GM12865 (cell line): ENCODE results near the gene RPUSD1.

Source experiments
- DNase-seq: peaks from one replicate; pipeline ENCODE4 v3.0.0; 2010; ENCODE audit warnings: low read depth
- H3K4me3 ChIP-seq: 2 replicates; pipeline ENCODE4 v1.5.1; 2011; ENCODE audit warnings: mild to moderate bottlenecking, low read depth, low read length, control low read depth
- TF ChIP-seq, protein P1 (sequence below): IDR thresholded peaks from 2 replicates; pipeline ENCODE4 v1.5.1; 2011; ENCODE audit warnings: low read length, control low read depth, low read depth, inconsistent platforms; ENCODE audit not compliant: insufficient read depth; ENCODE audit errors: missing control alignments

The RPUSD1 gene

DNA sequence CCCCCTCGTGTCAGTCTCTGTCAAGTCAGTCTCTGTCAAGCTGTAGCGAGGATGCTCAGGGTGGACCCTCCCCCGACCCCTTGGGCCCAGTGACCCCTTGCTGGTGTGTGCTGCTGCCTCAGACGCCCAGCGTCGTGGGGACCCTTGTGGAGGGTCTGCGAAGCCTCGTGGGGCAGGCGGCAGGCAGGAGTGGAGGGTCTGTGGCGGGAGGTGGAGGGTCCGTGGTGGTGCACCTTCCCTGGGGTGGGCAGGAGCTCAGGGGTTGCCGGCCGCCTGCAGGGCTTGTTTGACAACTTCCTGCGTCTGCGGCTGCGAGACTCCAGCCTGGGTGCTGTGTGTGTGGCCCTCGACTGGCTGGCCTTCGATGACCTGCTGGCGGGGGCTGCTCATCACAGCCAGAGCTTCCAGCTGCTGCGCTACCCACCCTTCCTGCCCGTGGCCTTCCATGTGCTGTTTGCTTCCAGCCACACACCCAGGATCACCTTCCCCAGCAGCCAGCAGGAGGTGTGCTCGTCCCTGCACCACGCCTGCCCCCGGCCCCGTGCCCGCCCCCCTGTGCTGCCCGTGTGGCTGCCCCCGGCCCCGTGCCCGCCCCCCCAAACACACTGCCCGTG lies 6.8 kb upstream of the RPUSD1 start:
- no peak for DNase-seq
- TF ChIP-seq, protein P1, sequence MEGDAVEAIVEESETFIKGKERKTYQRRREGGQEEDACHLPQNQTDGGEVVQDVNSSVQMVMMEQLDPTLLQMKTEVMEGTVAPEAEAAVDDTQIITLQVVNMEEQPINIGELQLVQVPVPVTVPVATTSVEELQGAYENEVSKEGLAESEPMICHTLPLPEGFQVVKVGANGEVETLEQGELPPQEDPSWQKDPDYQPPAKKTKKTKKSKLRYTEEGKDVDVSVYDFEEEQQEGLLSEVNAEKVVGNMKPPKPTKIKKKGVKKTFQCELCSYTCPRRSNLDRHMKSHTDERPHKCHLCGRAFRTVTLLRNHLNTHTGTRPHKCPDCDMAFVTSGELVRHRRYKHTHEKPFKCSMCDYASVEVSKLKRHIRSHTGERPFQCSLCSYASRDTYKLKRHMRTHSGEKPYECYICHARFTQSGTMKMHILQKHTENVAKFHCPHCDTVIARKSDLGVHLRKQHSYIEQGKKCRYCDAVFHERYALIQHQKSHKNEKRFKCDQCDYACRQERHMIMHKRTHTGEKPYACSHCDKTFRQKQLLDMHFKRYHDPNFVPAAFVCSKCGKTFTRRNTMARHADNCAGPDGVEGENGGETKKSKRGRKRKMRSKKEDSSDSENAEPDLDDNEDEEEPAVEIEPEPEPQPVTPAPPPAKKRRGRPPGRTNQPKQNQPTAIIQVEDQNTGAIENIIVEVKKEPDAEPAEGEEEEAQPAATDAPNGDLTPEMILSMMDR = no peak
- H3K4me3 ChIP-seq = no peak overlapping the region

DNA sequence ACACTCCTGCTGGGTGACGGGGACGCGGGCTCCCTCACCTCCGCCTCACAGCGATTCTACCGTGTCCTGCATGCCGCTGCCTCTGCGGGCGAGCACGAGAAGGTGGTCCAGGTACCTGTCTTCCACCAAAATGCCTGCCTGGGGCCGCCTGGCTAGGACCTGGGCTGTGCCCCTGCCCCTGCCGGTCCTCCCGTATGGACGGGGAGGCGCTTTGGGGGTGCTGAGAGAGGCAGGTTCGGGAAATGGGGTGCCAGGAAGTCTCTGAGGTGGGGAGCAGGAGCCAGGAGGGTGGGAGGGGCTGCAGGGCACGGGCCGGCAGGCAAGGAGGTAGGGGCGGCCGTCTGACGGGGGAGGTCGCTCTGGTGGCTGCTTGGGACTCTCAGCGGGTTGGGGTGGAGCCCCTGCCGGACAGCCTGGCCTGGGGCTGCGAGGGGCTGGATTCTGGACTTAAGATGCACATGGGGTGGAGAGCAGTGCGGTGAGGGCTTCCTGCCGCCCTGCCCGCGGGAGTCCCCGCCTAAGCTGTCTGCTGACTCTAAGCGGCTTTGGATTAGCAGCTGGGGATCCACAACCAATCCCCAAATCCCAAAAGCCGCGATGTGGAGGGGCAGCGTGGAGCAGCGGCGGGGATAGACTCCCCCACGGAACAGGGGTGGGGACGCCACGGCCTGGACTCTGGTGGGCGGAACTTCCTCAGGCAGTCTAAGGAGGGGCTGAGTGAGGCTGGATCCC lies 6.1 kb upstream of the RPUSD1 start:
- H3K4me3 ChIP-seq = no peak overlapping the region
- TF ChIP-seq, protein P1 = no peak
- no peak for DNase-seq

DNA sequence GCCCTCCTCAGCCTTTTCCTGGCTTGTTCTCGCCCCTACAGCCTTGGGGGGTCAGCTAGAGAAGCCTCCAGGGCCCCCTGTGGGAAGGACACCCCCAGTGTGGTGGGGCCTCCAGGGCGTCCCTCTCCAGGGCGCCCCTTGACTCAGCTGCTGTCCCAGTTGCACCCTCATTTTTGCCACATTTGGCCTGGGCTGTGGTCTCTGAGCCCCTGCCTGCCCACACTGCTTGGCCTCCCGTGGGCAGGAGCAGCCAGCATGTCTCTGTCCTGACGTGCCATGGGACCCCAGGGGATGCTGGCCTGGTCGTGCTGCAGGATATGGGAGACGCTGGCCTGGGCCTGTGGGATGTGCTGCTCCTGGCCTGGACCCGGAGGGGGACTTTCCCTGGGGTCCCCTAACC lies 5.2 kb upstream of the RPUSD1 start:
- no peak overlapping the region for H3K4me3 ChIP-seq
- TF ChIP-seq, protein P1 = no peak
- DNase-seq = no peak

DNA sequence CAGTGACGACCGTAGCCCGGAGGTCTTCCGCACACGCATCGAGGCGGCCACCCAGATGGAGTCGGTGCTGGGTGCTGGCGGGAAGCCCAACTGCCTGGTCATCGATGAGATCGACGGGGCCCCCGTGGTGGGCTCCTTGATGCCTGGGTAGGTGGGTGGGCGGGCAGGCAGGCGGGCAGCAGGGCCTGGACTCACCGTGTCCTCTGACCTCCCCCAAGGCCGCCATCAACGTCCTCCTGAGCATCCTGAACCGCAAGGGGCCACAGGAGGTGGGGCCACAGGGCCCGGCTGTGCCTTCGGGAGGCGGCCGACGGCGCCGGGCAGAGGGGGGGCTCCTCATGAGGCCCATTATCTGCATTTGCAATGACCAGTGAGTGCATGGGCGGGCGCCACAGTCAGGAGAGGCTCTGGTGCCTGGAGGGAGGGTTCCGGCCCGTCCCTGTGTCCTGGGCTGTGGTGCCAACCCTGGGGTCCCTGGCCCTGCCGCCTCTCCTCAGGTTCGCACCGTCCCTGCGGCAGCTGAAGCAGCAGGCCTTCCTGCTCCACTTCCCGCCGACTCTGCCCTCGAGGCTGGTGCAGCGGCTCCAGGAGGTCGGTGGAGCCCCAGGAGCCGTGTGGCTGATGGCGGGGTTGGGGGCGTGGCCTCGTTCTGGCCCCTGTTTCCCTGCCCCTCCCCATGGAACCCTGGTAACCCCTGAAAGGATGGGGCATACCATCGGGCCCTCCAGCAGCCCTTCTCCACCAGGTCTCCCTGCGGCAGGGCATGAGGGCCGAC lies 4.2 kb upstream of the RPUSD1 start:
- no peak for DNase-seq
- no peak overlapping the region for H3K4me3 ChIP-seq
- TF ChIP-seq, protein P1 = no peak

DNA sequence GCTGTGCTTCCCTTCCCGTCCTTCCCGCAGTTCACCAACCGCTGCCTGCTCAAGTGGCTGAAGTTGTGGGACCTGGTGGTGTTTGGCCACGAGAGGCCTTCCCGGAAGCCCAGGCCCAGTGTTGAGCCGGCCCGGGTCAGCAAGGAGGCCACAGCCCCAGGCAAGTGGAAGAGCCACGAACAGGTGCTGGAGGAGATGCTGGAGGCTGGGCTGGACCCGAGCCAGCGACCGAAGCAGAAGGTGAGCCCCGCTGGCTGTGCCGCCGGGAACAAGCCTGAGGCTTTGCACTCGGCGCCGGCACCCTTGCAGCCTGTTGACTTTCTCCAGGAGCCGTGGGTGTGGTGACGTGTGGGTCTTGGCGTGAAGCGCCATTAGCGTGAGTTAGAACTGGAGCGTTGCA lies 3.0 kb upstream of the RPUSD1 start:
- DNase-seq = no peak
- TF ChIP-seq, protein P1 = no peak
- no peak overlapping the region for H3K4me3 ChIP-seq

DNA sequence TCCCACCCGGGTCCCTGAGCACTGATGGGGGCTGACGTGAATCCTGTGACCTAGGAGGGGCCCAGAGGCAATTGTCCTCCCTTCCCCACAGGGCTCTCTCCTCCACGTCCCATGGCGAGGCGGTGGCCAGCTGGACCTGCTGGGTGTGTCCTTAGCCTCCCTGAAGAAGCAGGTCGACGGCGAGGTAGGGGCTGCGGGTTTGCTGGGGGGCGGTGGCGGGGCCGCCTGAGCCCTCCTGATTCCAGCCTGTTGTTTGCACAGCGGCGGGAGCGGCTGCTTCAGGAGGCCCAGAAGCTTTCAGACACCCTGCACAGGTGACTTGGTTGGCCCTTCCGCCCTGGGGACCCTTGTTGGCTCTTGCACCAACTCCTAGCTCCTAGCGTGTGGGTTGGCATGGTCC lies 1.9 kb upstream of the RPUSD1 start:
- TF ChIP-seq, protein P1 = no peak
- H3K4me3 ChIP-seq = no peak overlapping the region
- DNase-seq = no peak
